ENCODE data around the gene FGD3.

The FGD3 gene

GRCh38 chr9:93008457-93008856 lies 61.1 kb downstream of the FGD3 start:
- DNase-seq (ENCODE audit: low read depth): no peak
- H3K4me3 ChIP-seq (replicated peaks; ENCODE audit: low read depth, low read length): no peak overlapping the region
- no peak for TF ChIP-seq CTCF (IDR thresholded peaks at IDR 0.05; ENCODE audit: low read length, missing control alignments)

- TF ChIP-seq CTCF (IDR thresholded peaks at IDR 0.05; ENCODE audit: low read length, missing control alignments): no peak
- H3K4me3 ChIP-seq (replicated peaks; ENCODE audit: low read depth, low read length): no peak overlapping the region
- no peak for DNase-seq (ENCODE audit: low read depth)
Observed at GRCh38 chr9:93009337-93010015, 62.2 kb downstream of the FGD3 start.

- no peak overlapping the region for H3K4me3 ChIP-seq (replicated peaks; ENCODE audit: low read depth, low read length)
- no peak for TF ChIP-seq CTCF (IDR thresholded peaks at IDR 0.05; ENCODE audit: low read length, missing control alignments)
- DNase-seq (ENCODE audit: low read depth): no peak
Observed at GRCh38 chr9:93010056-93010455, 62.7 kb downstream of the FGD3 start.

- no peak overlapping the region for H3K4me3 ChIP-seq (replicated peaks; ENCODE audit: low read depth, low read length)
- no peak for DNase-seq (ENCODE audit: low read depth)
- no peak for TF ChIP-seq CTCF (IDR thresholded peaks at IDR 0.05; ENCODE audit: low read length, missing control alignments)
Observed at GRCh38 chr9:93010704-93011103, 63.4 kb downstream of the FGD3 start.

GRCh38 chr9:93011114-93011513 lies 63.8 kb downstream of the FGD3 start:
- no peak for DNase-seq (ENCODE audit: low read depth)
- no peak overlapping the region for H3K4me3 ChIP-seq (replicated peaks; ENCODE audit: low read depth, low read length)
- TF ChIP-seq CTCF (IDR thresholded peaks at IDR 0.05; ENCODE audit: low read length, missing control alignments): no peak

- no peak for TF ChIP-seq CTCF (IDR thresholded peaks at IDR 0.05; ENCODE audit: low read length, missing control alignments)
- no peak for DNase-seq (ENCODE audit: low read depth)
- no peak overlapping the region for H3K4me3 ChIP-seq (replicated peaks; ENCODE audit: low read depth, low read length)
Observed at GRCh38 chr9:93012963-93013855, 65.9 kb downstream of the FGD3 start.
